Endothelial cell (in vitro differentiated cells): ENCODE results near the gene ABLIM1. TPM values are rescaled to one million over a fixed set of nuclear protein-coding genes. Genes with fewer than 3 reads are reported as not detected.

Source experiments
- DNase-seq: peaks from one replicate; pipeline ENCODE4 v3.0.0; 2021; ENCODE audit warnings: low spot score
- H3K27ac Mint-ChIP-seq: one replicate; pipeline ENCODE4 v1.8.0; 2021; ENCODE audit warnings: mixed read lengths, inconsistent platforms; ENCODE audit not compliant: unreplicated experiment
- H3K27me3 Mint-ChIP-seq: one replicate; pipeline ENCODE4 v1.8.0; 2021; ENCODE audit warnings: mild to moderate bottlenecking, moderate library complexity, mixed read lengths, inconsistent platforms; ENCODE audit not compliant: unreplicated experiment
- H3K36me3 Mint-ChIP-seq: one replicate; pipeline ENCODE4 v1.8.0; 2021; ENCODE audit warnings: mild to moderate bottlenecking, low read depth, mixed read lengths, inconsistent platforms; ENCODE audit not compliant: unreplicated experiment
- H3K4me1 Mint-ChIP-seq: one replicate; pipeline ENCODE4 v1.8.0; 2021; ENCODE audit warnings: mild to moderate bottlenecking, mixed read lengths, inconsistent platforms; ENCODE audit not compliant: unreplicated experiment
- H3K4me3 Mint-ChIP-seq: one replicate; pipeline ENCODE4 v1.8.0; 2021; ENCODE audit warnings: mild to moderate bottlenecking, mixed read lengths, inconsistent platforms; ENCODE audit not compliant: unreplicated experiment
- H3K9me3 Mint-ChIP-seq: one replicate; pipeline ENCODE4 v1.8.0; 2021; ENCODE audit warnings: mixed read lengths, inconsistent platforms; ENCODE audit not compliant: unreplicated experiment
- total RNA-seq: library from RNA; stranded (reverse); fragmentation: NEBNext Ultra II Directional; extraction: Animal tissue kit (Norgen Biotek cat#: 25700); gene quantifications from one replicate; pipeline ENCODE4 v1.2.1, GENCODE V29; 2021; ENCODE audit not compliant: unreplicated experiment
- TF ChIP-seq, protein P1 (sequence below): fragments of 200-600 bp; sonication (generic); IDR thresholded peaks from one replicate; pipeline ENCODE4 v1.5.0; 2021; ENCODE audit warnings: antibody characterized with exemption; ENCODE audit not compliant: unreplicated experiment

Gene ABLIM1
- total RNA-seq, 1 donor from 2014 or later: 55.9 TPM

DNA sequence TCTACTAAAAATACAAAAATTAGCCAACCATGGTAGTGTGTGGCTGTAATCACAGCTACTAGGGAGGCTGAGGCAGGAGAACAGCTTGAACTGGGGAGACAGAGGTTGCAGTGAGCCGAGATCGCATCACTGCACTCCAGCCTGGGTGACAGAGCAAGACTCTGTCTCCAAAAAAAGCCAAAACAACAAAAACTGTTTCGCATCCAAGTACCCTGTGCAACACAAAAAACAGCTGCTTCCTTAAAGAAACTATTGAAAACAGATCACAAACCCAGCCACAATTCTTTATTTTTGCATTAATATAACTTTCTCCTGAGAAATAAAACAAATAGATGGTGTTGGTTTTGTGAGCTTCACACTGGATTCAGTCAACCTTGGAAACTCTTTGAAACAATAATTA, 141.7 kb downstream of the ABLIM1 start:
- TF ChIP-seq, protein P1, sequence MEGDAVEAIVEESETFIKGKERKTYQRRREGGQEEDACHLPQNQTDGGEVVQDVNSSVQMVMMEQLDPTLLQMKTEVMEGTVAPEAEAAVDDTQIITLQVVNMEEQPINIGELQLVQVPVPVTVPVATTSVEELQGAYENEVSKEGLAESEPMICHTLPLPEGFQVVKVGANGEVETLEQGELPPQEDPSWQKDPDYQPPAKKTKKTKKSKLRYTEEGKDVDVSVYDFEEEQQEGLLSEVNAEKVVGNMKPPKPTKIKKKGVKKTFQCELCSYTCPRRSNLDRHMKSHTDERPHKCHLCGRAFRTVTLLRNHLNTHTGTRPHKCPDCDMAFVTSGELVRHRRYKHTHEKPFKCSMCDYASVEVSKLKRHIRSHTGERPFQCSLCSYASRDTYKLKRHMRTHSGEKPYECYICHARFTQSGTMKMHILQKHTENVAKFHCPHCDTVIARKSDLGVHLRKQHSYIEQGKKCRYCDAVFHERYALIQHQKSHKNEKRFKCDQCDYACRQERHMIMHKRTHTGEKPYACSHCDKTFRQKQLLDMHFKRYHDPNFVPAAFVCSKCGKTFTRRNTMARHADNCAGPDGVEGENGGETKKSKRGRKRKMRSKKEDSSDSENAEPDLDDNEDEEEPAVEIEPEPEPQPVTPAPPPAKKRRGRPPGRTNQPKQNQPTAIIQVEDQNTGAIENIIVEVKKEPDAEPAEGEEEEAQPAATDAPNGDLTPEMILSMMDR: no peak
- peaks cover 9% of the 10 kb centered on the region for H3K36me3 Mint-ChIP-seq
- no peaks in the 10 kb centered on the region for H3K9me3 Mint-ChIP-seq
- H3K27me3 Mint-ChIP-seq: no peaks in the 10 kb centered on the region
- no peak for DNase-seq
- H3K4me3 Mint-ChIP-seq: no peak overlapping the region
- H3K27ac Mint-ChIP-seq: no peak overlapping the region
- peaks cover 24% of the 10 kb centered on the region for H3K4me1 Mint-ChIP-seq

DNA sequence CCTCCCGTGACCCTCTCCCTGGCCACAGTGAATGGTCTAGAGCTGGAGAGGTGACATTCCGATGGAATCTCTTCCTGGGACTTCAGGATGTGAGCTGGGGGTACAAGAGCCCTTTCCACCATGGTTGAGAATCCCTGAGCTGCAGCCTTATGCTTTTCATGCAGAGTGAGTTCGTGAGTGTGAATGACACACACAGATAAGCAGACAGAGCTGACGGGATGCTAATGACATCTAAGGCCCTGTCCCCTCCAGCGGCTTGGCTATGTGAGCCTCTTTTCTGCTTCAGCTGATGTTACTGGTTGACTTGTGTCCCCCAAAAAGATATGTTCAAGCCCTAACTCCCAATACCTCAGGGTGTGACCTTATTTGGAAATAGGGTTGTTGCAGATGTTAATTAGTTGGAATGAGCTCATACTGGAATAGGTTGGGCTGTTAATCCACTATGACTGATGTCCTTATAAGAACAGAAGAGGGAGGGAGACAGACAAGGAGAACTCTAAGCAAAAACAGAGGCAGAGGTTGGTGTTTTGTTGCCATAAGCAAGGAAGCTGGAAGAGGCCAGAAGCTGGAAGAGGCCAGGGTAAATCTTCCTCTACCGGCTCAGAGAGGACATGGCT, 142.7 kb downstream of the ABLIM1 start:
- TF ChIP-seq, protein P1: no peak
- Mint-ChIP-seq H3K9me3 (no peaks in the 10 kb centered on the region), H3K27me3 (no peaks in the 10 kb centered on the region), H3K27ac (no peak overlapping the region), H3K4me1 (peaks cover 24% of the 10 kb centered on the region), H3K4me3 (no peak overlapping the region), H3K36me3 (peaks cover 9% of the 10 kb centered on the region)
- no peak for DNase-seq

DNA sequence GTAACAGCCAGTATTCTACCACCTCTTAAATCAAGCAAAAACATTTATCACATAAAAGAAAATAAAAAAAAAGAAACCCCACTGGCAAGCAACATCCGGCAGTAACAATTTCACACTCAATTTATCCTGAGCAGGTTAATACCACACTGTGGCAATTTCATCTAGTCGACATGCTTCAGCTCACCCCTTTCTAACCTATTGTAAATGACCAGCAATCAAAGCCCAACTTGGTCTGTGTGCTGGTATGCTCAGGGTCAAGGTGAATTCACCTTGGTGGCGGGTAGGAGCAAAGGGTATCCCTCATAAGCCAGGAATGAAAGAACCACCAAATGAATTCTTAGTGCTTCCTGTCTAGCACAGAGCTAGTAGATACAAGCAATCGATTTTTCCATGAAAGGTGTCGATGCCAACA, 144.7 kb downstream of the ABLIM1 start:
- TF ChIP-seq, protein P1: no peak
- peaks cover 24% of the 10 kb centered on the region for H3K4me1 Mint-ChIP-seq
- no peak overlapping the region for H3K27ac Mint-ChIP-seq
- no peaks in the 10 kb centered on the region for H3K27me3 Mint-ChIP-seq
- H3K9me3 Mint-ChIP-seq: no peaks in the 10 kb centered on the region
- no peak for DNase-seq
- peaks cover 9% of the 10 kb centered on the region for H3K36me3 Mint-ChIP-seq
- H3K4me3 Mint-ChIP-seq: no peak overlapping the region

DNA sequence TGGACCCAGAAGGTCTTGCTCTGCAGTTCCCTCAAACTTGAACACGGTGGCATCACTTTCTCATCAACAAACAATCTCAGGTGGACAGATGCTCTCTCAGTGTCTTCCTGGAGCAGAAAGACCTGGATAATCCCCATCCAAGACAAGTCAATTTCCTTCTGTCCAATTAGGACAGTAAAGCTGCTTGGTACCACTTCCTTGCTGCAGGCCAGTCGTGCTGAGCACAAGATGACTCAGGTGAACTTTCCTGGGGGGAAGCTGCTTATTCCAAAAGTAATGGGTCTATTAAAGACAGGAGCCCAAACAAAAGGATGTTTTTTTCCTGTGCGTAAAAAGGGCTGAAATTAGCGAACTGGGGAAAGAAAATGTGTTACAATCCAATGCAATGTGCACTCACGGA, 146.2 kb downstream of the ABLIM1 start:
- H3K27ac Mint-ChIP-seq: no peak overlapping the region
- TF ChIP-seq, protein P1: no peak
- peaks cover 9% of the 10 kb centered on the region for H3K36me3 Mint-ChIP-seq
- DNase-seq: no peak
- no peaks in the 10 kb centered on the region for H3K9me3 Mint-ChIP-seq
- peaks cover 27% of the 10 kb centered on the region for H3K4me1 Mint-ChIP-seq
- no peaks in the 10 kb centered on the region for H3K27me3 Mint-ChIP-seq
- no peak overlapping the region for H3K4me3 Mint-ChIP-seq

DNA sequence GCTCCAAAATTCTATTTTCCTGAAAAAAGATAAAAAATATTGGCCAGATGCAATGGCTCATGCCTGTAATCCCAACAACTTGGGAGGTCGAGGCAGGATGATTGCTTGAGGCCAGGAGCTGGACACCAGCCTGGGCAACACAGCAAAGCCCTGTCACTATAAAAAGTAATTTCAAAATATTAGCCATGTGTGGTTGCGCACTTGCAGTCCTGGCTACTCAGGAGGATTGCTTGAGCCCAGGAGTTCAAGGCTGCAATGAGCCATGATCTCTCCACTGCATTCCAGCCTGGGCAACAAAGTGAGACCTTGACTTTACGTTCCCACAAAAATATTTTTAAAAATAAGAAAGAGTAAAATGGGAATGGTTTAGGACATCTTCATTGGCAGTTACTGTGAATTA, 149.7 kb downstream of the ABLIM1 start:
- H3K27me3 Mint-ChIP-seq: no peaks in the 10 kb centered on the region
- peaks cover 5% of the 10 kb centered on the region for H3K36me3 Mint-ChIP-seq
- no peak for DNase-seq
- no peaks in the 10 kb centered on the region for H3K9me3 Mint-ChIP-seq
- TF ChIP-seq, protein P1: no peak
- no peak overlapping the region for H3K4me3 Mint-ChIP-seq
- H3K4me1 Mint-ChIP-seq: peaks cover 44% of the 10 kb centered on the region
- H3K27ac Mint-ChIP-seq: no peak overlapping the region
